ENCODE measurements around the gene TPT1. TPM values are rescaled to one million over a fixed set of nuclear protein-coding genes. Genes with fewer than 3 reads are reported as not detected.

Gene TPT1
- total and polyA plus RNA-seq, 9 donors, result 4,694 to 14,373 (median 7,045) TPM

DNA sequence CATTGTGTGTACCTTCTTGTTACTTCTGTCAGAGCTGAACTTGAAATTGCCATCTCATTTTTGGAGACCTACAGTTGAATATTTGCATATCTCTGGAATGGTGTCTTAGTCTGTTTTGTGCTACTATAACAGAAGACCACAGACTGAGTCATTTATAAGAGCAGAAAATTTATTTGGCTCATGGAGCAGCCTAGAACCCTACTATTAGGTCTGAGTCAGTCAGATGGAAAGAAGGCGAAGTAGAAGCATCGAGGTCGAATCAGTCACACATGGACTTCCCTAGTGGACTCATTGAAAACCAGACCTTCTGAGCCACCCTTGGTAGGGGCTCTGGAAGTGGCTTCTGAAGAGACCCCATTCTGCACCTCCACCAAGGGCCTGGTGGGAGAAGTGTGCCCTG lies 33.9 kb upstream of the TPT1 start:
- H3K9me3 ChIP-seq, result no peaks in the 10 kb centered on the region
- intact Hi-C loops (cut with DNase I), result loop anchor here in 1 of 4 donors (10.0 kb wide), 1 partner anchor 140 kb away; no protein-coding TSS in a partner anchor
- no peak overlapping the region for H3K27ac ChIP-seq
- 92 to 97% (median 96%) methylated on average over 3 of the region's 3 CpGs for WGBS, 3 donors
- H3K27me3 ChIP-seq, result no peaks in the 10 kb centered on the region
- no peak overlapping the region for H3K4me3 ChIP-seq
- H3K36me3 ChIP-seq, result no peaks in the 10 kb centered on the region
- H3K4me1 ChIP-seq (ENCODE audit: insufficient read depth), result peaks cover 3% of the 10 kb centered on the region
- TF ChIP-seq, protein P1, sequence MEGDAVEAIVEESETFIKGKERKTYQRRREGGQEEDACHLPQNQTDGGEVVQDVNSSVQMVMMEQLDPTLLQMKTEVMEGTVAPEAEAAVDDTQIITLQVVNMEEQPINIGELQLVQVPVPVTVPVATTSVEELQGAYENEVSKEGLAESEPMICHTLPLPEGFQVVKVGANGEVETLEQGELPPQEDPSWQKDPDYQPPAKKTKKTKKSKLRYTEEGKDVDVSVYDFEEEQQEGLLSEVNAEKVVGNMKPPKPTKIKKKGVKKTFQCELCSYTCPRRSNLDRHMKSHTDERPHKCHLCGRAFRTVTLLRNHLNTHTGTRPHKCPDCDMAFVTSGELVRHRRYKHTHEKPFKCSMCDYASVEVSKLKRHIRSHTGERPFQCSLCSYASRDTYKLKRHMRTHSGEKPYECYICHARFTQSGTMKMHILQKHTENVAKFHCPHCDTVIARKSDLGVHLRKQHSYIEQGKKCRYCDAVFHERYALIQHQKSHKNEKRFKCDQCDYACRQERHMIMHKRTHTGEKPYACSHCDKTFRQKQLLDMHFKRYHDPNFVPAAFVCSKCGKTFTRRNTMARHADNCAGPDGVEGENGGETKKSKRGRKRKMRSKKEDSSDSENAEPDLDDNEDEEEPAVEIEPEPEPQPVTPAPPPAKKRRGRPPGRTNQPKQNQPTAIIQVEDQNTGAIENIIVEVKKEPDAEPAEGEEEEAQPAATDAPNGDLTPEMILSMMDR (IDR thresholded peaks at IDR 0.05), result no peak
- TF ChIP-seq POLR2A (IDR thresholded peaks at IDR 0.05), result no peak
- no peak for TF ChIP-seq EP300 (IDR thresholded peaks at IDR 0.05)
- no peak for DNase-seq

DNA sequence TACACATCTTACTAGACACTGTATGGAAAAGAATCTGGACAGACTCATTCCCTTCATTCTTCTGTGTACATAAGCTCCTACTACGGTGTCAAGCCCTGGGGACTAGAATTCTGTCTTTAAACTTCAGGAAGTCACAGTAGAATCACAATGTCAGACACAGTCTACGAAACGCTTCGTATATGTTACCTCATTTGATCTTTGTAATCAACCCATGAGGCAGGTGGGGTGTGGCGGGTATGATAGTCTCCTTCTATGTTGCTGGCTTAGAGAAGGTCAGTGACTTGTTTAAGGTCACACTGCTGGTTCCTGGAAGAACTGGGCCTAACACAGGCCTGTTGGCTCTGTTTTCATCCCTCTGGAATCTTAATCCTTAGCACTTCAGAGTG lies 32.2 kb upstream of the TPT1 start:
- no peaks in the 10 kb centered on the region for H3K36me3 ChIP-seq
- intact Hi-C loops (cut with DNase I), result loop anchor here in 1 of 4 donors (10.0 kb wide), 1 partner anchor 142 kb away; no protein-coding TSS in a partner anchor
- TF ChIP-seq POLR2A (IDR thresholded peaks at IDR 0.05) (no peak), EP300 (IDR thresholded peaks at IDR 0.05) (no peak)
- TF ChIP-seq, protein P1 (IDR thresholded peaks at IDR 0.05), result no peak
- H3K9me3 ChIP-seq, result no peaks in the 10 kb centered on the region
- H3K4me3 ChIP-seq, result no peak overlapping the region
- peaks cover 3% of the 10 kb centered on the region for H3K4me1 ChIP-seq (ENCODE audit: insufficient read depth)
- H3K27ac ChIP-seq, result no peak overlapping the region
- no peak for DNase-seq
- no peaks in the 10 kb centered on the region for H3K27me3 ChIP-seq
- 92 to 95% (median 94%) methylated on average over 5 of the region's 5 CpGs for WGBS, 3 donors

DNA sequence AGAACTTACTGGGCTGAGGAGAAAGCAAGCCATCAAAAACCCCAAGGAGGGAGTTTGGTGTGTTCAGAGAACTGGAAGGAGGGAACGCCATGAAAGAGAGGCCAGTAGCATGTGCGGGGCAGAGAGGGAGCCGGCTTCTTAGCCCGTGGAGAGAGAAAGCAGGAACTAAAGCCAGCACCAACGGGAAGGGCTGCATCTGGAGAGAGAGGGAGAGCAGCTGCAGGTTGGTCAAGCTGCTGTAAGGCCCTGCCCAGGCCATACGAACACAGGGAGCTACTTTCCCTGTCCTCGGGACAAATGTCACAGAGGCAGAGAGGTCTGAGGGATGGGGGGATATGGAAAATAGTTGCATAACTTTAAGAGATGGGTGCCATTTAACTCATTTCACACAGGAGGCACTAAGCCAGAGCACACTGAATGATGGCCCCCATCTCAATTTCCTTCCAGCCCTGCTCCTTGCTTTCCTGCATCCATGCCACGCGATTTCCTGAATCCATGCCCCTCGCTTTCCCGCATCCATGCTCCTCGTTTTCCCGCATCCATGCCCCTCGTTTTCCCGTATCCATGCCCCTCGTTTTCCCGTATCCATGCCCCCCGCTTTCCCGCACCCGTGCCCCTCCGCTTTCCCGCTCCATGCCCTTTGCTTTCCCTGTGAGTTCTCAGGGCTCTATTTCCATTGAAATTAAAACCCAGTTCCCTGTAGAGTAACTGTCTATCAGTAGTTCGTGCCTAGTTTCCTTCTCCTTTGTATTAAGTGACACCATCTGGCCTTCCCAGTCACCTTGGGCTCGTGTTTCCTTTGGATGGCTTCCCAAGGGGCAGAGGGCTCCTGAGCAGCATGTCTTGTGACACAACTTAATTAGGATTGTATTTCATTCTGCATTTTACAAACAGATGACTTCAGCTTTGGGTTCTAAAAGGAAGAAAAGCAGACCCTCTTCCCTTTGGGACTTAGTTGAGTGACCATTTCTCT lies 31.5 kb upstream of the TPT1 start:
- H3K36me3 ChIP-seq, result no peaks in the 10 kb centered on the region
- intact Hi-C loops (cut with DNase I), result loop anchor here in 1 of 4 donors (10.0 kb wide), 1 partner anchor 142 kb away; no protein-coding TSS in a partner anchor
- TF ChIP-seq EP300 (IDR thresholded peaks at IDR 0.05), result no peak
- TF ChIP-seq, protein P1 (IDR thresholded peaks at IDR 0.05), result no peak
- peaks cover 3% of the 10 kb centered on the region for H3K4me1 ChIP-seq (ENCODE audit: insufficient read depth)
- no peak for DNase-seq
- WGBS, 3 donors, result 80 to 86% (median 83%) methylated on average over 24 of the region's 24 CpGs
- no peaks in the 10 kb centered on the region for H3K9me3 ChIP-seq
- H3K27me3 ChIP-seq, result no peaks in the 10 kb centered on the region
- no peak overlapping the region for H3K27ac ChIP-seq
- H3K4me3 ChIP-seq, result no peak overlapping the region

- no peak overlapping the region for H3K27ac ChIP-seq
- H3K9me3 ChIP-seq, result no peaks in the 10 kb centered on the region
- H3K4me3 ChIP-seq, result no peak overlapping the region
- WGBS, 3 donors, result 12 to 19% (median 12%) methylated on average over 30 of the region's 30 CpGs
- DNase-seq, result peak; percentile 82 to 87 (median 83)
- no peaks in the 10 kb centered on the region for H3K36me3 ChIP-seq
- H3K27me3 ChIP-seq, result no peaks in the 10 kb centered on the region
- peaks cover 3% of the 10 kb centered on the region for H3K4me1 ChIP-seq (ENCODE audit: insufficient read depth)
- TF ChIP-seq, protein P1 (IDR thresholded peaks at IDR 0.05), result peak; percentile 83 to 94 (median 84)
- TF ChIP-seq EP300 (IDR thresholded peaks at IDR 0.05) (no peak), POLR2A (IDR thresholded peaks at IDR 0.05) (no peak)
- intact Hi-C loops (cut with DNase I), result loop anchor here in 1 of 4 donors (10.0 kb wide), 1 partner anchor 144 kb away; no protein-coding TSS in a partner anchor
Measured at GRCh38 chr13:45370922-45371406, 30.0 kb upstream of the TPT1 start.

Data from ovary (tissue), 9 donors.